H1 (cell line): ENCODE measurements around the gene QSER1. TPM values are rescaled to one million over a fixed set of nuclear protein-coding genes. Genes with fewer than 3 reads are reported as not detected.

ENCODE experiments used
- BACH1 ChIP-seq: IDR thresholded peaks from 2 replicates; pipeline ENCODE4 v1.6.1; 2012; ENCODE audit warnings: low read length, improper control_type of control experiment
- CHD7 ChIP-seq: fragments of 300-600 bp; sonication (generic); IDR thresholded peaks from 2 replicates; pipeline ENCODE4 v1.7.1; 2012; ENCODE audit warnings: low read length, moderate library complexity, mild to moderate bottlenecking, inconsistent platforms; ENCODE audit not compliant: insufficient replicate concordance
- RFX5 ChIP-seq: IDR thresholded peaks from 2 replicates; pipeline ENCODE4 v1.6.1; 2011; ENCODE audit warnings: low read depth, low read length, improper control_type of control experiment, borderline replicate concordance
- SIN3A ChIP-seq, 2 experiments: IDR thresholded peaks in 1 of 2; conservative IDR thresholded peaks in 1 of 2; 2 replicates each; pipeline ENCODE4 v1.6.1; 2011 to 2012; ENCODE audit warnings: low read length in 2 of 2, improper control_type of control experiment in 1 of 2, low read depth in 1 of 2, mild to moderate bottlenecking in 1 of 2
- SP2 ChIP-seq: IDR thresholded peaks from 2 replicates; pipeline ENCODE4 v1.6.1; 2012; ENCODE audit warnings: mild to moderate bottlenecking, low read length, inconsistent platforms
- SUZ12 ChIP-seq: fragments of 200-600 bp; sonication (generic); IDR thresholded peaks from 2 replicates; pipeline ENCODE4 v1.6.1; 2012; ENCODE audit warnings: mild to moderate bottlenecking, inconsistent platforms, low read length, moderate library complexity, mixed read lengths
- polyA plus RNA-seq, 7 experiments: library from polyadenylated mRNA; depleted of rRNA in 3 of 7; stranded (reverse) in 5 of 7; unstranded in 2 of 7; fragments of >200 nt in 5 of 7; fragments of 200-250 nt in 2 of 7; gene quantifications; 1 replicate in 5 of 7; 2 replicates in 1 of 7; 4 replicates in 1 of 7; pipeline versions ENCODE4 v1.2.1 to v1.2.3, GENCODE V29; 2011 to 2013; ENCODE audit warnings: missing spikeins in 2 of 7, mixed read lengths in 2 of 7
- total RNA-seq: library from RNA; stranded (reverse); fragmentation: NEBNext Ultra II Directional; extraction: Animal tissue kit (Norgen Biotek cat#: 25700); gene quantifications from 2 replicates; pipeline ENCODE4 v1.2.1, GENCODE V29; 2021

The QSER1 gene
- total and polyA plus RNA-seq, 2 of the 8 experiments (the other 6 are each of a cell fraction or from before 2014, with no cell fraction given): 29.3 to 117 TPM

DNA sequence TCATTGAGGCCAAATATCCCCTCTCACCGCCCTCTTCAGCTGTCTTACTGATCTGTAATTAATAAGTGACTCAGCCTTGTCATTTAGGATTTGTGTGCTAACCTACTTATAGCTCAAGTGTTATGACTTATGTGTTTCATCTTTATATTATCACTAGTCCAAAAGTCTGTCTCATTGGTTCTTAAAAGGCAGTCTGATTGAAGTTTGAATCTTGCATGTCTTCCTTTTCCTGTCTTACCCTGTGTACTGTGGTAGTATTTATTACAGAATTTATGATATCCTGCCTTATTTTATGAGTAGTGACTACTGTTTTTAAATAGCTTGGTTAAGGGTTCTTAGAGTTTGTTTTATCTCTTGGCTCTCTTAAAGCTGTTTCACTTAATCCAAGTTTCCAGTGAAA lies 129.3 kb downstream of the QSER1 start (continued):
- TF ChIP-seq SIN3A (conservative IDR thresholded peaks at IDR 0.05 in 1 of 2, IDR thresholded peaks at IDR 0.05 in 1 of 2; ENCODE audit: low read depth in 1 of 2, low read length in 2 of 2) (no peak), CHD7 (no peak), SP2 (no peak), BACH1 (no peak), SUZ12 (no peak), RFX5 (no peak)
